ENCODE results near the gene ITGA3.

The ITGA3 gene

DNA sequence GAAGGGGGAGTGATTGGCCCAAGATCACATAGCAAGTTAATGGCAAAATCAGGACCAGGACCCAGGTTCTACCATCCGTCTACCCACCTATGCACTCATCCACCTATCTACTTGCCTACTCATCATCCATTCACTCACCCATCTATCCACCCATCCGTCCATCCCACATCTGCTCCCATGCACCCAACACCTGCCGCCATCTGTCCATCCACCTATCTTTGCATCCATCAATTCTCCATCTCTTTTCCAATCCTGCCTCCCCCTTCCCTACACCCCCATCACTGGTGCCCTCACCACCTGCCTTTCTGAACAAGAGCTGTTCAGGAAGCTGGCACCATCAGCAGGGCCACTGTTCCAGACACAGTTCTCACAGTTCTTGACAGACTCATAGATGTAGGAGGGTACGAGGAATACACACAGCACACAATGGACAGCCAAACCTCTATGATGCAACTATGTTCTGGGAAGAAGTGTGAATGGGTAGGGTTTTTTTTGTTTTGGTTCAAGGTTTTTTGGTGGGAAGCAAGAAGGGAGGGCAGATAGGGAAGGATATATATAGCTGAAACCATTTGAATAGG, 69.6 kb downstream of the ITGA3 start:
- H3K4me3 ChIP-seq (ENCODE audit: low read depth, low read length): no peak overlapping the region
- TF ChIP-seq, protein P1, sequence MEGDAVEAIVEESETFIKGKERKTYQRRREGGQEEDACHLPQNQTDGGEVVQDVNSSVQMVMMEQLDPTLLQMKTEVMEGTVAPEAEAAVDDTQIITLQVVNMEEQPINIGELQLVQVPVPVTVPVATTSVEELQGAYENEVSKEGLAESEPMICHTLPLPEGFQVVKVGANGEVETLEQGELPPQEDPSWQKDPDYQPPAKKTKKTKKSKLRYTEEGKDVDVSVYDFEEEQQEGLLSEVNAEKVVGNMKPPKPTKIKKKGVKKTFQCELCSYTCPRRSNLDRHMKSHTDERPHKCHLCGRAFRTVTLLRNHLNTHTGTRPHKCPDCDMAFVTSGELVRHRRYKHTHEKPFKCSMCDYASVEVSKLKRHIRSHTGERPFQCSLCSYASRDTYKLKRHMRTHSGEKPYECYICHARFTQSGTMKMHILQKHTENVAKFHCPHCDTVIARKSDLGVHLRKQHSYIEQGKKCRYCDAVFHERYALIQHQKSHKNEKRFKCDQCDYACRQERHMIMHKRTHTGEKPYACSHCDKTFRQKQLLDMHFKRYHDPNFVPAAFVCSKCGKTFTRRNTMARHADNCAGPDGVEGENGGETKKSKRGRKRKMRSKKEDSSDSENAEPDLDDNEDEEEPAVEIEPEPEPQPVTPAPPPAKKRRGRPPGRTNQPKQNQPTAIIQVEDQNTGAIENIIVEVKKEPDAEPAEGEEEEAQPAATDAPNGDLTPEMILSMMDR (IDR thresholded peaks at IDR 0.05; ENCODE audit: insufficient read depth, low read length, missing control alignments): no peak
- no peak for DNase-seq (ENCODE audit: low read depth, low spot score)
- ChIA-PET POLR2A (no interaction called here), CTCF (interaction anchor here (1.3 to 3.9 kb wide), 4 partner anchors 9 to 32 kb away, joined by 4 to 19 read pairs (median 7); partner anchors contain the start of gene PDK2)

DNA sequence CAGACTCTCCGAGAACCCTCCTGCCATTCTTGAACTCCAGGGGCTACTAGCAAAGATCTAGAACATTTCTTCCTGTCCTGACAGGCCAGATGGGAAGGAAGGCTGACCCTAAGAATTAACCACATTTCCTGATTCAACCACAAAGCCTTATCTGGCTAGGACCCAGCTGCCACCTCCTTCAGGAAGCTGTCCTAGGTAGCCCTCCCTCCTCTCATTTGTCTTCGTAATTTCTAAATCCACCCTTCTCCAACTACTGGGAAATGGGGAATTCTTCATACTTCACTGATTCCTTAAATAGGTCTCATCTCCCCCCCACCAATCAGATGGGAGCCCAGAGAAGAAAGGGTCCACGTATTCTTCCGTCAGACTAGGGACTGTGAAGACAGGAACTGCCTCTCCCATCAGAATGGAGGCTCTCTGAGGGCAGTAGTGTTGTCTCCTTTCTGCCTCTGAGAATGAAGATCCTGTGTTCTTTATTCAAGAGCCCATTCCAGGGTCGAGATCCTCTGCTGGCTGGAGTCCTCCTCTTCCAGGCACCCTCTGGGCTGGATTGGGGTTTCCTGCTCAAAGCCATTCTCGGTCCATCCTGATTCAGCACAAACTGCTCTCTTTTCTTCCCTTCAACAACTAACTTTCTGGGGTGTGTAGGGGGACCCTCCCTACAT, 71.9 kb downstream of the ITGA3 start:
- TF ChIP-seq, protein P1 (IDR thresholded peaks at IDR 0.05; ENCODE audit: insufficient read depth, low read length, missing control alignments): no peak
- CTCF ChIA-PET: interaction anchor here (0.5 to 3.9 kb wide), 5 partner anchors 11 to 37 kb away, joined by 3 to 19 read pairs (median 5); partner anchors contain the start of gene PDK2
- peak overlapping the region; percentile 15; the same call in 1 of the 2 replicates for H3K4me3 ChIP-seq (ENCODE audit: low read depth, low read length)
- no peak for DNase-seq (ENCODE audit: low read depth, low spot score)
- POLR2A ChIA-PET: no interaction called here

DNA sequence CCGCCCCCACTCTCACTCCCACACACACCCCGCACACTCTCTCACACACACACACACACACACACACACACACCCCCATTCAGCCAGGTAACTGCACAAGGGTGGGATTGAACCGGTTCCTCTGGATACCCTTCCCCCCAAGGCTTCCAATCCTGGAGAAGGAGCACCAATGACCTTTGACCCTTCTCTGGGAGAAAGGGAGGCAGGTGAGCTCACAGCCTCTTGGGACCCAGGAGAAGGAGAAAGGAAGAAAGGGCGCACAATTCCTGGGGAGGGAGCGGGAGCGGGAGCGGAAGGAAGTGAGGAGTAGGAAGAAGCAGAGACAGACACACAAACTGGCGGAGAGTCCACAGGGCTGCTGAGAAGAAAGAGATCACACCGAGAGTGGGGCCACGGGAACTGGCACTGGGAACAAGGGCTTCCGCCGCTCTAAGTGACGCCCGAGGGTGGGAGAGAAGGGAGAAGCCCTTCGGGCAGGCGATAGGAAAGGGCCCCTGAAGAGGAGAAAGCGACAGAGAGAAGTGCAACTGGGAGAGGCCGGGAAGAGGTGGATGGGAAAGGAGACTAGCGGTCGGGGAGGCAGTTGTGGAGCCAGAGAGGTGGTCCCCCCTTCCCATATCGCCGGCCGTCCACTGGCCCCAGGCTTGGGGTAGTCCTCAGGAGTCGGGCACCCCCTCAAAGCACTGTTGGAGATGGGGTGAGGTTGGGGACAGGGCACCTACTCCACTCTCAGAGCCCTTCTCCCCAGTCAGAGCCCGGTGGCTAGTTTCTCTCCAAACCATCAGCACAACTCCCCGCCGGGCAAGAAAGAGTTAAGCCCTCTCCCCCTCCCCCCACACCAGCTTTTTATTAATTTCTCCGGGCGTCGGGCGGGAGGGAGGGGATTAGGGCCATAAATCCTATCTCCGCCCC, 72.8 kb downstream of the ITGA3 start:
- TF ChIP-seq, protein P1 (IDR thresholded peaks at IDR 0.05; ENCODE audit: insufficient read depth, low read length, missing control alignments): no peak
- DNase-seq (ENCODE audit: low read depth, low spot score): no peak
- POLR2A ChIA-PET: interaction anchor here (1.4 kb wide), 1 partner anchor 24 kb away, joined by 5 read pairs; no protein-coding TSS in a partner anchor
- H3K4me3 ChIP-seq (ENCODE audit: low read depth, low read length): peak overlapping the region; percentile 67
- CTCF ChIA-PET: interaction anchor here (1.4 to 3.9 kb wide), 4 partner anchors 10 to 35 kb away, joined by 5 to 19 read pairs (median 6); partner anchors contain the start of gene PDK2

DNA sequence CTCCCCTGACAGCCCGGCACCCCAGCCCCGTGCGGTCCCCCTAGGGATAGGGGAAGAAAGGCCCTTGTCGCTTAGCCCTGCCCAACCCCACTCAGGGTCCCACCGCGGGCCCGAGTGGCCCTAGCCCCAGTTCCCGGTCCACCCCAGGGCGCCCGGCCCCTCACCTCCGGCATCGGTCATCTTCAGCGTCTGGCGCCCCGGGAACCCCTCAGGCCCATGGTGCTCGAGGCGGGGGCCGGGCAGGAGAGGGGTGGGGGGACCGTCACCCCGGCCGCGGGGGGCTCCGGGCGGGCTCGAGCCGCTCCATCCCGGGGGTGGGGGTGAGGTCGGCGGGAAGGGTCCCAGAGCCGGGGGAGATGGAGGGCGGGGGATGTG, 73.4 kb downstream of the ITGA3 start:
- H3K4me3 ChIP-seq (ENCODE audit: low read depth, low read length): peak overlapping the region; percentile 67
- TF ChIP-seq, protein P1 (IDR thresholded peaks at IDR 0.05; ENCODE audit: insufficient read depth, low read length, missing control alignments): no peak
- ChIA-PET POLR2A (interaction anchor here (1.4 kb wide), 1 partner anchor 23 kb away, joined by 5 read pairs; no protein-coding TSS in a partner anchor), CTCF (interaction anchor here (0.7 to 1.7 kb wide), 5 partner anchors 10 to 167 kb away, joined by 3 to 7 read pairs (median 4); no protein-coding TSS in a partner anchor)
- no peak for DNase-seq (ENCODE audit: low read depth, low spot score)

DNA sequence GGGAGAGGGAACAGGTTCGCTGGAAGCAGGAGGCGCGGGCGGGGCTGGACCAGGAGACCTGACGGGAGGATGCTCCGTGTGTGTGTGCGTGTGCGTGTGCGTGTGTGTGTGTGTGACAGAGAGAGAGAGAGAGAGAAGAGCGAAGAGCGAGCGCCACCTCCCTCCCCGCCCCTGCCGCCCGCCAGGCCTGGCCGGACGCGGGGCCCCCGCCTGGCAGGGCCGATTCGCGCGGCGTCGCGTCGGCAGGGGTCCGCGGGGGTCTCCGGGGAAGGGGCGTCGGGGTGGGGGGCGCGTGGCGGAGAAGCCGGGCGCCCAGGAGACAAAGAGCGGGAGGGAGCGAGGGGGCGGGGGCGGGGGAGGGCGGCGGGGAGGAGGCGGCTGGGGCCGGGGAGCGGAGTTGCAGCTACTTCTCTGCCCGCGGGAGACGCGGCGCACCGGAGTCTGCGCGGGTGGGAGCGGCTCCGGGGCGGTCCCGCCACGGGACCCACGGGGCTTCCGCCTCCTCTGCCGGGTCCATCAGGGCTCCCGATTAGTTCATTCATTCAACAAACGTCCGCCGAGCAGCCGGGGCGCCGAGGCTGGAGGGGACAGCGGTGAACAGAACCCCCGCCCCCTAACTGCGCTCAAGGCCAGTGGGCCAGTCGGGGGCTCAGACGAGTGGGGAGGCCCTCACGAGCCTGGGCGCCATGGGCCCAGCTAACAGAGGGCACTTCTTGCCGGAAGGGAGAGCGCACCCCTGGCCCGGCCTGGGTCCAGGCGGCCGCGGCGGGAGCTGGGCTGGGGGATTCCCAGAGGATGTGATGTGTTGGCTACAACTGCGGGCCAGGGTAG, 74.0 kb downstream of the ITGA3 start, which contains the start of gene SAMD14:
Gene SAMD14, minus strand, starts transcription at position 433 of the 831 bp plus-strand sequence. CDS start 5,201 bp downstream, outside the sequence.
- TF ChIP-seq, protein P1 (IDR thresholded peaks at IDR 0.05; ENCODE audit: insufficient read depth, low read length, missing control alignments): no peak
- ChIA-PET POLR2A (interaction anchor here (1.4 kb wide), 1 partner anchor 22 kb away, joined by 5 read pairs; no protein-coding TSS in a partner anchor), CTCF (interaction anchor here (0.7 to 2.4 kb wide), 8 partner anchors 9 to 166 kb away, joined by 3 to 26 read pairs (median 4); no protein-coding TSS in a partner anchor)
- peak within 1 kb of the TSS; percentile 67 for H3K4me3 ChIP-seq (ENCODE audit: low read depth, low read length)
- no peak for DNase-seq (ENCODE audit: low read depth, low spot score)
